Kidney (tissue), 14 donors: ENCODE data around the gene FAM241A. TPM values are rescaled to one million over a fixed set of nuclear protein-coding genes. Genes with fewer than 3 reads are reported as not detected.
A peak's percentile ranks its signal among the peaks of the same experiment; 100 is the strongest.

Experiments
- DNase-seq, 5 donors: peaks; one replicate each; pipeline ENCODE4 v3.0.0-alpha.2; 2013 to 2020
- FAIRE-seq: peaks from 2 replicates; lab custom pipeline; 2012; peaks lifted over from hg19 to GRCh38; lab: Jason Lieb, UNC
- H3K27ac ChIP-seq, 2 donors: one replicate each; pipeline ENCODE4 v1.7.0; 2013; ENCODE audit warnings: low read depth in 2 of 2, low read length in 2 of 2, inconsistent platforms in 1 of 2
- H3K27me3 ChIP-seq: one replicate; pipeline ENCODE4 v1.7.1; 2013; ENCODE audit warnings: low read length, inconsistent platforms; ENCODE audit not compliant: control insufficient read depth, insufficient read depth
- H3K36me3 ChIP-seq, 3 donors: one replicate each; pipeline versions ENCODE4 v1.7.0 to v1.7.1; 2013; ENCODE audit warnings: low read length in 3 of 3, control low read depth in 1 of 3, inconsistent platforms in 1 of 3; ENCODE audit not compliant: insufficient read depth in 3 of 3, control insufficient read depth in 2 of 3
- H3K4me1 ChIP-seq, 3 donors: one replicate each; pipeline versions ENCODE4 v1.7.0 to v1.7.1; 2013; ENCODE audit warnings: low read length in 3 of 3, inconsistent platforms in 1 of 3, low read depth in 1 of 3; ENCODE audit not compliant: control insufficient read depth in 2 of 3, insufficient read depth in 2 of 3
- H3K4me3 ChIP-seq, 3 donors: one replicate each; pipeline versions ENCODE4 v1.7.0 to v1.8.1; 2013; ENCODE audit warnings: low read length in 3 of 3, control low read depth in 1 of 3, inconsistent platforms in 1 of 3
- H3K9ac ChIP-seq, 3 donors: one replicate each; pipeline versions ENCODE4 v1.7.0 to v1.7.1; 2013; ENCODE audit warnings: low read length in 3 of 3, control low read depth in 1 of 3, inconsistent platforms in 1 of 3
- H3K9me3 ChIP-seq, 3 donors: one replicate each; pipeline versions ENCODE4 v1.7.0 to v1.7.1; 2013; ENCODE audit warnings: low read length in 3 of 3, control low read depth in 1 of 3, inconsistent platforms in 1 of 3; ENCODE audit not compliant: control insufficient read depth in 2 of 3, insufficient read depth in 1 of 3
- intact Hi-C: fragments of 100-400 bp; cut with DNase I; formaldehyde crosslinking; loops from one replicate; pipeline ENCODE4 v1.11.1; 2022
- polyA plus RNA-seq: library from polyadenylated mRNA; stranded (reverse); fragments of 350-450 nt; fragmentation: Illumina TruSeq; extraction: RNeasy Lipid Tissue Mini Kit (QIAGEN cat#74804); gene quantifications from one replicate; pipeline ENCODE4 v1.2.3, GENCODE V29; 2014; ENCODE audit warnings: low read depth, low replicate concordance; ENCODE audit not compliant: insufficient read depth
- total RNA-seq: library from RNA; stranded (reverse); fragmentation: NEBNext Ultra II Directional; extraction: Animal tissue kit (Norgen Biotek cat#: 25700); gene quantifications from one replicate; pipeline ENCODE4 v1.2.1, GENCODE V29; 2021
- TF ChIP-seq, protein P1 (sequence below): IDR thresholded peaks from 3 replicates; pipeline ENCODE4 v1.5.1; 2012; ENCODE audit warnings: mild to moderate bottlenecking, moderate library complexity, borderline replicate concordance; ENCODE audit not compliant: insufficient read depth; ENCODE audit errors: extremely low read depth
- donor health status: control.
- donor health status: control.
- donor health status: control.
- donor health status: control.
- donor health status: control.
- donor health status: DM: yes; HTN: yes; CAD: no.
- donor health status: Normal renal cell carcinoma (clear cell type).

The FAM241A gene
- total and polyA plus RNA-seq, 2 donors from 2014 or later: 1.9 to 2.9 TPM

GRCh38 chr4:112222219-112222955 is 77.1 kb downstream of the FAM241A start:
- DNase-seq (no peak), FAIRE-seq (no peak)
- no peaks in the 10 kb centered on the region for H3K9me3 ChIP-seq
- H3K9ac ChIP-seq: no peak overlapping the region
- intact Hi-C loops: loop anchor here (10.0 kb wide), 1 partner anchor 78 kb away; the partner anchor contains the start of gene FAM241A
- no peaks in the 10 kb centered on the region for H3K4me1 ChIP-seq
- TF ChIP-seq, protein P1, sequence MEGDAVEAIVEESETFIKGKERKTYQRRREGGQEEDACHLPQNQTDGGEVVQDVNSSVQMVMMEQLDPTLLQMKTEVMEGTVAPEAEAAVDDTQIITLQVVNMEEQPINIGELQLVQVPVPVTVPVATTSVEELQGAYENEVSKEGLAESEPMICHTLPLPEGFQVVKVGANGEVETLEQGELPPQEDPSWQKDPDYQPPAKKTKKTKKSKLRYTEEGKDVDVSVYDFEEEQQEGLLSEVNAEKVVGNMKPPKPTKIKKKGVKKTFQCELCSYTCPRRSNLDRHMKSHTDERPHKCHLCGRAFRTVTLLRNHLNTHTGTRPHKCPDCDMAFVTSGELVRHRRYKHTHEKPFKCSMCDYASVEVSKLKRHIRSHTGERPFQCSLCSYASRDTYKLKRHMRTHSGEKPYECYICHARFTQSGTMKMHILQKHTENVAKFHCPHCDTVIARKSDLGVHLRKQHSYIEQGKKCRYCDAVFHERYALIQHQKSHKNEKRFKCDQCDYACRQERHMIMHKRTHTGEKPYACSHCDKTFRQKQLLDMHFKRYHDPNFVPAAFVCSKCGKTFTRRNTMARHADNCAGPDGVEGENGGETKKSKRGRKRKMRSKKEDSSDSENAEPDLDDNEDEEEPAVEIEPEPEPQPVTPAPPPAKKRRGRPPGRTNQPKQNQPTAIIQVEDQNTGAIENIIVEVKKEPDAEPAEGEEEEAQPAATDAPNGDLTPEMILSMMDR: no peak
- no peak overlapping the region for H3K27ac ChIP-seq
- H3K36me3 ChIP-seq: no peaks in the 10 kb centered on the region
- no peak overlapping the region for H3K4me3 ChIP-seq
- H3K27me3 ChIP-seq: no peaks in the 10 kb centered on the region

DNA sequence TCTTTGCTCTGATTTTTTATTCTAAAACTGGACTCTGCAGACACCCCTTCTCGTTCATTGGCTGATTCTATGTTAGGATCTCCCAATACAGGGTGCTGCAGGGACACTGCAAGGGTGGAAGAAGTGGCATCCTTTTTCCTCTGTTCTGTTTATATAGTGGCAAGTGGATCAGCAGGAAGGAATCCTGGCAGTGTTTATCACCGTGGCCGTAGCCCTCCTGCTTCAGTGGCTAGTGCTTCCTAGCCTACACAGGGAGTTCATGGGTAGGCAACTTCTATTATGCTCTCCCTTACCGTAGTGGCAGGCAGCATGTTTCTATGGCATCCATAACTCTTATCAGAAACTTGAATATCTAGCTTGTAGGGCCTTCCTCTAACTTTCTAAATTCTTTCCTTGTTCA is 79.9 kb downstream of the FAM241A start:
- TF ChIP-seq, protein P1: no peak
- DNase-seq (no peak), FAIRE-seq (no peak)
- no peaks in the 10 kb centered on the region for H3K9me3 ChIP-seq
- H3K4me3 ChIP-seq: no peak overlapping the region
- H3K27me3 ChIP-seq: no peaks in the 10 kb centered on the region
- H3K9ac ChIP-seq: no peak overlapping the region
- intact Hi-C loops: loop anchor here (10.0 kb wide), 1 partner anchor 80 kb away; the partner anchor contains the start of gene FAM241A
- no peaks in the 10 kb centered on the region for H3K4me1 ChIP-seq
- H3K27ac ChIP-seq: no peak overlapping the region
- no peaks in the 10 kb centered on the region for H3K36me3 ChIP-seq

DNA sequence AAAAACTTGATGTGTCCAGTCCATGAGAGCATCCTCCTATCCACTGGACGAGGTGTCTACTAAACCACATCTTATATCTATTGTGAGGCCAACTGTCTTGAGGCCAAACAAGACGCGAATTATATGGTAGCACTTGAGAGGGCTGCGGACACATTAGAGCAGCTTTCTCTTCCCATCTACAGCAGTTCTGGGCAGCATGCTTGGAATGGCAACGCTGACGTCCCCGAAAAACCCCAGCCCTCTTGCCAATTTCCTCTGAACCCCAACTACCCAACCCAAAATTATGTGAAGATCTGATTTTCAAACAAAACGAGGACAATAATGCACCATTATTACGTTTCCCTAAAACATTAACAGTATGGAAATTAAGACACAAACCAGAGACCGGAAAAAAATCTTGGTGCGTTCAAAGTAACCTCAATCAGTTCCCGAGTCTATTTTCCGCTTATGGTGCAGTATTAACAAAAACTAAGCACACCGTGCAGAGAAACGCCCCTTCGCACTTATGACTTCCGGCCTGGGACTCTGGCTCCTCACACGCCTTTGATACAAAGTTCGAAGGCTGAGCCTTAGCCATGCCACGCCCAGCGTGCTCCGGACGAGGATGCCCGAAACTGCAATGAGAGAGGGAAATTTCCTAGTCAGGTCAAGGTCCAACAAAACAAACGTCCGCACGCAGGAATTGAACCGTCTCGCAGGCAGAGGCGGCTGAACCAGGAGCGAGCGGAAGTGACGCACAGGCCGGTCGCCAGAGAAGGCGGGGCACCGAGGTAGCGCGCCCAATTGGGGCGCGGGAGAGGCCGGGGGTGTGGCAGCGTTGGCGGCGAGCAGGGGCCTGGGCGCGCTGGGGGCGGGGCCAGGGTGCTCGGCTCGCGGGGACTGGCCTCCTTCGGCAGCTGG is 85.9 kb downstream of the FAM241A start:
- H3K4me1 ChIP-seq: no peaks in the 10 kb centered on the region
- peak overlapping the region; percentile 79 to 90 (median 88) for H3K4me3 ChIP-seq
- intact Hi-C loops: no loop called here
- peak overlapping the region; percentile 95 to 98 for H3K27ac ChIP-seq
- FAIRE-seq (peak; percentile 59), DNase-seq (peak; percentile 98 to 99 (median 99))
- H3K9me3 ChIP-seq: no peaks in the 10 kb centered on the region
- no peaks in the 10 kb centered on the region for H3K27me3 ChIP-seq
- peak overlapping the region; percentile 78 to 93 (median 86) for H3K9ac ChIP-seq
- no peaks in the 10 kb centered on the region for H3K36me3 ChIP-seq
- TF ChIP-seq, protein P1: peak; percentile 6
